ENCODE data around the gene RALB. TPM values are rescaled to one million over a fixed set of nuclear protein-coding genes. Genes with fewer than 3 reads are reported as not detected.

RALB gene
- polyA plus RNA-seq, 1 of the 3 experiments (the other 2 are of a cell fraction): 37.2 TPM

GRCh38 chr2:120294008-120294340 is 41.3 kb downstream of the RALB start:
- peaks cover 27 to 37% of the 10 kb centered on the region in 2 experiments for H3K36me3 ChIP-seq (replicated peaks in 1 of 2; ENCODE audit: control insufficient read depth in 1 of 2, insufficient read depth in 2 of 2, low read length in 1 of 2)
- H3K4me1 ChIP-seq (ENCODE audit: control insufficient read depth in 1 of 2, insufficient read depth in 2 of 2, low read depth in 1 of 2, low read length in 1 of 2): peaks cover 4 to 15% of the 10 kb centered on the region in 2 experiments; a peak in 3 of 4 replicates
- ChIA-PET POLR2A (no interaction called here), CTCF (interaction anchor here (0.8 to 1.0 kb wide), 2 partner anchors 10 to 13 kb away, joined by 3 read pairs; no protein-coding TSS in a partner anchor)
- TF ChIP-seq FOXM1 (IDR thresholded peaks at IDR 0.05; ENCODE audit: low read depth): no peak
- TF ChIP-seq TAF1 (IDR thresholded peaks at IDR 0.05; ENCODE audit: borderline replicate concordance, low read depth, low read length): no peak
- no peak for TF ChIP-seq JUND (IDR thresholded peaks at IDR 0.05)
- no peak for TF ChIP-seq MEF2A (IDR thresholded peaks at IDR 0.05; ENCODE audit: borderline replicate concordance, low read depth)
- TF ChIP-seq ZBTB33 (IDR thresholded peaks at IDR 0.05; ENCODE audit: borderline replicate concordance, low read depth): no peak
- TF ChIP-seq, protein P1, sequence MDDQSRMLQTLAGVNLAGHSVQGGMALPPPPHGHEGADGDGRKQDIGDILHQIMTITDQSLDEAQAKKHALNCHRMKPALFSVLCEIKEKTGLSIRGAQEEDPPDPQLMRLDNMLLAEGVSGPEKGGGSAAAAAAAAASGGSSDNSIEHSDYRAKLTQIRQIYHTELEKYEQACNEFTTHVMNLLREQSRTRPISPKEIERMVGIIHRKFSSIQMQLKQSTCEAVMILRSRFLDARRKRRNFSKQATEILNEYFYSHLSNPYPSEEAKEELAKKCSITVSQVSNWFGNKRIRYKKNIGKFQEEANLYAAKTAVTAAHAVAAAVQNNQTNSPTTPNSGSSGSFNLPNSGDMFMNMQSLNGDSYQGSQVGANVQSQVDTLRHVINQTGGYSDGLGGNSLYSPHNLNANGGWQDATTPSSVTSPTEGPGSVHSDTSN (IDR thresholded peaks at IDR 0.05): no peak
- TF ChIP-seq, protein P2, sequence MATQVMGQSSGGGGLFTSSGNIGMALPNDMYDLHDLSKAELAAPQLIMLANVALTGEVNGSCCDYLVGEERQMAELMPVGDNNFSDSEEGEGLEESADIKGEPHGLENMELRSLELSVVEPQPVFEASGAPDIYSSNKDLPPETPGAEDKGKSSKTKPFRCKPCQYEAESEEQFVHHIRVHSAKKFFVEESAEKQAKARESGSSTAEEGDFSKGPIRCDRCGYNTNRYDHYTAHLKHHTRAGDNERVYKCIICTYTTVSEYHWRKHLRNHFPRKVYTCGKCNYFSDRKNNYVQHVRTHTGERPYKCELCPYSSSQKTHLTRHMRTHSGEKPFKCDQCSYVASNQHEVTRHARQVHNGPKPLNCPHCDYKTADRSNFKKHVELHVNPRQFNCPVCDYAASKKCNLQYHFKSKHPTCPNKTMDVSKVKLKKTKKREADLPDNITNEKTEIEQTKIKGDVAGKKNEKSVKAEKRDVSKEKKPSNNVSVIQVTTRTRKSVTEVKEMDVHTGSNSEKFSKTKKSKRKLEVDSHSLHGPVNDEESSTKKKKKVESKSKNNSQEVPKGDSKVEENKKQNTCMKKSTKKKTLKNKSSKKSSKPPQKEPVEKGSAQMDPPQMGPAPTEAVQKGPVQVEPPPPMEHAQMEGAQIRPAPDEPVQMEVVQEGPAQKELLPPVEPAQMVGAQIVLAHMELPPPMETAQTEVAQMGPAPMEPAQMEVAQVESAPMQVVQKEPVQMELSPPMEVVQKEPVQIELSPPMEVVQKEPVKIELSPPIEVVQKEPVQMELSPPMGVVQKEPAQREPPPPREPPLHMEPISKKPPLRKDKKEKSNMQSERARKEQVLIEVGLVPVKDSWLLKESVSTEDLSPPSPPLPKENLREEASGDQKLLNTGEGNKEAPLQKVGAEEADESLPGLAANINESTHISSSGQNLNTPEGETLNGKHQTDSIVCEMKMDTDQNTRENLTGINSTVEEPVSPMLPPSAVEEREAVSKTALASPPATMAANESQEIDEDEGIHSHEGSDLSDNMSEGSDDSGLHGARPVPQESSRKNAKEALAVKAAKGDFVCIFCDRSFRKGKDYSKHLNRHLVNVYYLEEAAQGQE (IDR thresholded peaks at IDR 0.05; ENCODE audit: low read depth, low read length): no peak
- no peak for TF ChIP-seq CHD2 (IDR thresholded peaks at IDR 0.05; ENCODE audit: low read length, partially characterized antibody)
- TF ChIP-seq FOSL2 (IDR thresholded peaks at IDR 0.05; ENCODE audit: borderline replicate concordance, low read depth): no peak
- TF ChIP-seq, protein P3, sequence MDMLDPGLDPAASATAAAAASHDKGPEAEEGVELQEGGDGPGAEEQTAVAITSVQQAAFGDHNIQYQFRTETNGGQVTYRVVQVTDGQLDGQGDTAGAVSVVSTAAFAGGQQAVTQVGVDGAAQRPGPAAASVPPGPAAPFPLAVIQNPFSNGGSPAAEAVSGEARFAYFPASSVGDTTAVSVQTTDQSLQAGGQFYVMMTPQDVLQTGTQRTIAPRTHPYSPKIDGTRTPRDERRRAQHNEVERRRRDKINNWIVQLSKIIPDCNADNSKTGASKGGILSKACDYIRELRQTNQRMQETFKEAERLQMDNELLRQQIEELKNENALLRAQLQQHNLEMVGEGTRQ (IDR thresholded peaks at IDR 0.05; ENCODE audit: borderline replicate concordance, low read depth, low read length): no peak
- no peak for TF ChIP-seq EP300 (IDR thresholded peaks at IDR 0.05; ENCODE audit: borderline replicate concordance in 1 of 2, low read depth in 1 of 2, low read length in 1 of 2)
- no peak for TF ChIP-seq MXI1 (IDR thresholded peaks at IDR 0.05; ENCODE audit: low read depth, low read length)
- TF ChIP-seq RAD21 (IDR thresholded peaks at IDR 0.05; ENCODE audit: low read length): no peak
- TF ChIP-seq RXRA (IDR thresholded peaks at IDR 0.05; ENCODE audit: borderline replicate concordance, low read depth): no peak
- no peak for TF ChIP-seq POLR2AphosphoS5 (IDR thresholded peaks at IDR 0.05; ENCODE audit: low read depth, low read length)
- TF ChIP-seq USF1 (IDR thresholded peaks at IDR 0.05; ENCODE audit: borderline replicate concordance, low read depth): no peak
- no peaks in the 10 kb centered on the region for H3K9me3 ChIP-seq
- peaks cover 24% of the 10 kb centered on the region for H3F3A ChIP-seq (replicated peaks; ENCODE audit: insufficient read depth)
- no peak overlapping the region for H3K9ac ChIP-seq
- H2AFZ ChIP-seq (ENCODE audit: low read depth): no peak overlapping the region
- no peaks in the 10 kb centered on the region for H3K27me3 ChIP-seq (ENCODE audit: insufficient read depth)
- H3K4me3 ChIP-seq (ENCODE audit: low read depth in 2 of 2, low read length in 1 of 2): no peak overlapping the region
- no peak for DNase-seq
- H3K4me2 ChIP-seq: no peak overlapping the region
- peaks cover 4% of the 10 kb centered on the region; the same call in 1 of the 2 replicates for H4K20me1 ChIP-seq (ENCODE audit: insufficient read depth)
- peaks cover 10% of the 10 kb centered on the region; the same call in 1 of the 2 replicates for H3K79me2 ChIP-seq (ENCODE audit: insufficient read depth)
- H3K9me2 ChIP-seq: no peaks in the 10 kb centered on the region
- WGBS (ENCODE audit: low lambda C conversion rate): 98% methylated on average over 3 of the region's 3 CpGs
- H3K27ac ChIP-seq (ENCODE audit: low read depth in 2 of 2, low read length in 1 of 2): no peak overlapping the region

Data from SK-N-SH (cell line).